ENCODE measurements around the gene GATAD1.

- TF ChIP-seq CTCF (IDR thresholded peaks at IDR 0.05; ENCODE audit: borderline replicate concordance, extremely low read depth, low read length, poor library complexity, severe bottlenecking) (no peak), EZH2 (IDR thresholded peaks at IDR 0.05; ENCODE audit: borderline replicate concordance, low read depth, low read length, severe bottlenecking) (no peak)
These were observed 31.4 kb downstream of the GATAD1 start for GRCh38 chr7:92478711-92479110.
